H1 (cell line): Measurements from ENCODE around the gene SLC13A3. TPM values are rescaled to one million over a fixed set of nuclear protein-coding genes. Genes with fewer than 3 reads are reported as not detected.

Source experiments
- CTCF ChIA-PET: fragments of 300-600 bp; sonication (Branson Sonifier 250); formaldehyde crosslinking; loops from one replicate; lab custom pipeline; 2021; ENCODE audit not compliant: partially characterized antibody; lab: Charles Lee
- POLR2A ChIA-PET: fragments of 300-600 bp; sonication (Branson Sonifier 250); formaldehyde crosslinking; loops from one replicate; lab custom pipeline; 2021; ENCODE audit warnings: inconsistent platforms; ENCODE audit not compliant: partially characterized antibody; lab: Charles Lee
- DNase-seq, 2 experiments: peaks; one replicate each; pipeline versions ENCODE4 v3.0.0 to v3.0.0-alpha.2; 2010 to 2022; ENCODE audit warnings: low spot score in 2 of 2, low read depth in 1 of 2, mixed read lengths in 1 of 2
- FAIRE-seq: peaks from 2 replicates; lab custom pipeline; 2011; peaks lifted over from hg19 to GRCh38; lab: Jason Lieb, UNC
- H2AFZ ChIP-seq: 2 replicates; pipeline ENCODE4 v1.8.1; 2012; ENCODE audit warnings: low read length, inconsistent platforms
- H2AK5ac ChIP-seq: 2 replicates; pipeline ENCODE4 v1.6.1; 2013; ENCODE audit warnings: low read depth, low read length
- H2BK120ac ChIP-seq: replicated peaks from 2 replicates; pipeline ENCODE3; 2013; ENCODE audit warnings: low read depth, low read length, inconsistent platforms
- H2BK12ac ChIP-seq: 2 replicates; pipeline ENCODE4 v1.6.1; 2013; ENCODE audit warnings: low read depth, low read length
- H2BK15ac ChIP-seq: 2 replicates; pipeline ENCODE4 v1.6.1; 2013; ENCODE audit warnings: low read length
- H2BK20ac ChIP-seq: 2 replicates; pipeline ENCODE4 v1.6.1; 2013; ENCODE audit warnings: low read length
- H2BK5ac ChIP-seq: 2 replicates; pipeline ENCODE4 v1.6.1; 2013; ENCODE audit warnings: low read depth, low read length
- H3K14ac ChIP-seq: 2 replicates; pipeline ENCODE4 v1.6.1; 2013; ENCODE audit warnings: inconsistent platforms; ENCODE audit not compliant: insufficient read length
- H3K18ac ChIP-seq: 2 replicates; pipeline ENCODE4 v1.6.1; 2013; ENCODE audit warnings: low read length; ENCODE audit errors: extremely low read depth
- H3K23ac ChIP-seq: 2 replicates; pipeline ENCODE4 v1.6.1; 2013; ENCODE audit warnings: inconsistent platforms; ENCODE audit not compliant: insufficient read length
- H3K23me2 ChIP-seq: 2 replicates; pipeline ENCODE4 v1.6.1; 2013; ENCODE audit warnings: low read depth, low read length
- H3K27ac ChIP-seq: 2 replicates; pipeline ENCODE4 v1.6.1; 2011; ENCODE audit warnings: low read depth, low read length, inconsistent platforms
- H3K27me3 ChIP-seq, 4 experiments: replicated peaks in 1 of 4; 1 replicate in 1 of 4; 2 replicates in 3 of 4; pipeline versions ENCODE4 v1.6.1 to v1.8.1; 2011 to 2013; ENCODE audit warnings: low read length in 3 of 4, mild to moderate bottlenecking in 3 of 4, inconsistent platforms in 2 of 4, mixed read lengths in 2 of 4, moderate library complexity in 1 of 4; ENCODE audit not compliant: control insufficient read depth in 3 of 4, insufficient read depth in 3 of 4; ENCODE audit errors: extremely low read depth in 1 of 4
- H3K36me3 ChIP-seq, 4 experiments: 2 replicates each; pipeline versions ENCODE4 v1.6.1 to v1.8.1; 2011 to 2013; ENCODE audit warnings: mild to moderate bottlenecking in 4 of 4, low read length in 3 of 4, moderate library complexity in 2 of 4, control low read depth in 1 of 4, inconsistent platforms in 1 of 4; ENCODE audit not compliant: insufficient read depth in 4 of 4, control insufficient read depth in 2 of 4
- H3K4ac ChIP-seq: replicated peaks from 2 replicates; pipeline ENCODE3; 2013; ENCODE audit warnings: low read length, low read depth, mixed read lengths, inconsistent platforms; ENCODE audit not compliant: insufficient read length
- H3K4me1 ChIP-seq, 4 experiments: replicated peaks in 1 of 4; 1 replicate in 1 of 4; 2 replicates in 3 of 4; pipeline versions ENCODE4 v1.6.1 to v1.8.1; 2011 to 2013; ENCODE audit warnings: low read length in 3 of 4, inconsistent platforms in 2 of 4, mixed read lengths in 1 of 4; ENCODE audit not compliant: insufficient read depth in 4 of 4, control insufficient read depth in 3 of 4
- H3K4me2 ChIP-seq, 2 experiments: 2 replicates each; pipeline versions ENCODE4 v1.6.1 to v1.8.1; 2011 to 2013; ENCODE audit warnings: low read depth in 2 of 2, low read length in 2 of 2, control low read depth in 1 of 2, inconsistent platforms in 1 of 2, mild to moderate bottlenecking in 1 of 2; ENCODE audit not compliant: insufficient read depth in 1 of 2
- H3K4me3 ChIP-seq, 4 experiments: fragments of 200-600, 300-600 bp in 1 of 4; sonication (generic), shearing (Covaris generic), sonication (Bioruptor Twin) in 1 of 4; 2 replicates each; pipeline versions ENCODE4 v1.5.1 to v1.8.1; 2011 to 2016; ENCODE audit warnings: low read length in 4 of 4, low read depth in 3 of 4, control low read depth in 2 of 4, inconsistent platforms in 2 of 4, mild to moderate bottlenecking in 2 of 4, mixed read lengths in 1 of 4, moderate library complexity in 1 of 4; ENCODE audit not compliant: insufficient read depth in 2 of 4; ENCODE audit errors: extremely low read depth in 1 of 4
- H3K56ac ChIP-seq: replicated peaks from 2 replicates; pipeline ENCODE3; 2013; ENCODE audit warnings: low read depth, mild to moderate bottlenecking, mixed read lengths, low read length, inconsistent platforms; ENCODE audit not compliant: insufficient read length
- H3K79me1 ChIP-seq: 2 replicates; pipeline ENCODE4 v1.6.1; 2013; ENCODE audit warnings: low read depth, low read length, control low read depth
- H3K79me2 ChIP-seq, 2 experiments: 2 replicates each; pipeline versions ENCODE4 v1.6.1 to v1.8.1; 2012 to 2013; ENCODE audit warnings: low read length in 2 of 2, mild to moderate bottlenecking in 2 of 2, inconsistent platforms in 1 of 2; ENCODE audit not compliant: insufficient read depth in 2 of 2, control insufficient read depth in 1 of 2
- H3K9ac ChIP-seq, 4 experiments: replicated peaks in 1 of 4; 1 replicate in 1 of 4; 2 replicates in 3 of 4; pipeline versions ENCODE4 v1.6.1 to v1.8.1; 2011 to 2013; ENCODE audit warnings: low read depth in 3 of 4, low read length in 3 of 4, control low read depth in 2 of 4, mild to moderate bottlenecking in 2 of 4, moderate library complexity in 2 of 4, inconsistent platforms in 1 of 4; ENCODE audit errors: extremely low read depth in 1 of 4
- H3K9me3 ChIP-seq, 2 experiments: 2 replicates each; pipeline versions ENCODE4 v1.6.1 to v1.8.1; 2012 to 2013; ENCODE audit warnings: mild to moderate bottlenecking in 2 of 2, moderate library complexity in 2 of 2, control low read depth in 1 of 2, inconsistent platforms in 1 of 2, low read depth in 1 of 2, low read length in 1 of 2, mixed read lengths in 1 of 2; ENCODE audit not compliant: insufficient read depth in 2 of 2
- H4K20me1 ChIP-seq, 2 experiments: replicated peaks in 1 of 2; 2 replicates each; pipeline versions ENCODE3 to v1.8.1; 2011 to 2013; ENCODE audit warnings: inconsistent platforms in 2 of 2, low read length in 2 of 2, mild to moderate bottlenecking in 1 of 2; ENCODE audit not compliant: insufficient read depth in 2 of 2, control insufficient read depth in 1 of 2
- H4K5ac ChIP-seq: 2 replicates; pipeline ENCODE4 v1.6.1; 2013; ENCODE audit warnings: low read length, low read depth, mixed read lengths, inconsistent platforms; ENCODE audit not compliant: insufficient read length
- H4K8ac ChIP-seq: 2 replicates; pipeline ENCODE4 v1.8.0; 2013; ENCODE audit warnings: mild to moderate bottlenecking, moderate library complexity, low read length, inconsistent platforms; ENCODE audit not compliant: insufficient read depth; ENCODE audit errors: extremely low read depth
- H4K91ac ChIP-seq: replicated peaks from 2 replicates; pipeline ENCODE3; 2013; ENCODE audit warnings: low read length, mixed read lengths, inconsistent platforms; ENCODE audit not compliant: insufficient read length
- BACH1 ChIP-seq: IDR thresholded peaks from 2 replicates; pipeline ENCODE4 v1.6.1; 2012; ENCODE audit warnings: low read length, improper control_type of control experiment
- CBX8 ChIP-seq: fragments of 300-800, 300-1000 bp; sonication (generic); IDR thresholded peaks from 2 replicates; pipeline ENCODE4 v1.7.1; 2016; ENCODE audit warnings: low read depth, low read length, borderline replicate concordance
- JUND ChIP-seq: IDR thresholded peaks from 2 replicates; pipeline ENCODE4 v1.6.1; 2011; ENCODE audit warnings: mild to moderate bottlenecking, improper control_type of control experiment, low read length
- WGBS, 2 experiments: shearing (Covaris generic) in 1 of 2; methylation state at CpG; one replicate each; pipeline versions ENCODE4 v1.1.6 to v1.1.7; 2013 to 2015; ENCODE audit warnings: low lambda C conversion rate in 2 of 2, mixed read lengths in 2 of 2, inconsistent platforms in 1 of 2, low coverage in 1 of 2, missing lambda C conversion rate in 1 of 2; ENCODE audit not compliant: insufficient replicate concordance in 2 of 2, insufficient coverage in 1 of 2, insufficient read length in 1 of 2; ENCODE audit errors: extremely low coverage in 1 of 2, missing lambda C conversion rate in 1 of 2; 5-methylcytosine and 5-hydroxymethylcytosine counted together
- polyA plus RNA-seq, 7 experiments: library from polyadenylated mRNA; depleted of rRNA in 3 of 7; stranded (reverse) in 5 of 7; unstranded in 2 of 7; fragments of >200 nt in 5 of 7; fragments of 200-250 nt in 2 of 7; gene quantifications; 1 replicate in 5 of 7; 2 replicates in 1 of 7; 4 replicates in 1 of 7; pipeline versions ENCODE4 v1.2.1 to v1.2.3, GENCODE V29; 2011 to 2013; ENCODE audit warnings: missing spikeins in 2 of 7, mixed read lengths in 2 of 7
- total RNA-seq: library from RNA; stranded (reverse); fragmentation: NEBNext Ultra II Directional; extraction: Animal tissue kit (Norgen Biotek cat#: 25700); gene quantifications from 2 replicates; pipeline ENCODE4 v1.2.1, GENCODE V29; 2021

The SLC13A3 gene
- total and polyA plus RNA-seq, 2 of the 8 experiments (the other 6 are each of a cell fraction or from before 2014, with no cell fraction given), result 9.4 to 12.6 TPM

- Histone ChIP-seq H4K20me1 (peaks cover 0 to 5% of the 10 kb centered on the region in 2 experiments), H2BK20ac (no peak overlapping the region), H3K18ac (no peak overlapping the region), H2AK5ac (no peak overlapping the region), H3K4me2 (no peak overlapping the region), H3K27me3 (peaks cover 0 to 18% (median 12%) of the 10 kb centered on the region in 4 experiments; a peak in 5 of 7 replicates), H3K9ac (no peak overlapping the region), H3K9me3 (no peaks in the 10 kb centered on the region), H3K4me3 (no peak overlapping the region), H3K23me2 (peaks cover 2% of the 10 kb centered on the region; the same call in 1 of the 2 replicates), H2BK15ac (no peak overlapping the region), H4K8ac (no peak overlapping the region), H3K27ac (no peak overlapping the region), H2BK12ac (no peak overlapping the region), H3K23ac (no peak overlapping the region), H2BK5ac (no peak overlapping the region), H3K36me3 (no peaks in the 10 kb centered on the region), H3K79me2 (no peaks in the 10 kb centered on the region), H3K79me1 (no peaks in the 10 kb centered on the region; the same call in 1 of the 2 replicates), H2AFZ (no peak overlapping the region), H4K91ac (no peak overlapping the region), H3K4me1 (peaks cover 0 to 7% (median 0%) of the 10 kb centered on the region in 4 experiments; a peak in 1 of 7 replicates), H3K14ac (no peak overlapping the region), H4K5ac (no peak overlapping the region), H3K4ac (no peak overlapping the region), H3K56ac (no peak overlapping the region), H2BK120ac (no peak overlapping the region)
- FAIRE-seq (no peak), DNase-seq (no peak)
- ChIA-PET CTCF (interaction anchor here (0.6 to 1.9 kb wide), 5 partner anchors 13 to 84 kb away, joined by 3 to 7 read pairs (median 4); no protein-coding TSS in a partner anchor), POLR2A (interaction anchor here (0.7 kb wide), 1 partner anchor 9 kb away, joined by 3 read pairs; no protein-coding TSS in a partner anchor)
- WGBS, 2 experiments, result 89% methylated on average over 4 of the region's 4 CpGs; no CpG with 5 or more reads in 1 of the 2 experiments
- TF ChIP-seq BACH1, result no peak
- no peak for TF ChIP-seq JUND
- TF ChIP-seq CBX8, result no peak
These were observed 5.1 kb downstream of the SLC13A3 start for GRCh38 chr20:46646122-46646521.
